GM18867 (cell line): Measurements from ENCODE around the gene ATAD2B.
"Not testable (repeated sequence)": the region's sequence is repeated elsewhere in the genome, so short reads cannot be mapped to it uniquely, and the experiment has no call there.

Source experiments
- ATAC-seq: cut with Tn5 transposase; IDR thresholded peaks from one replicate; pipeline ENCODE4 v1.9.1; 2021; ENCODE audit warnings: mild to moderate bottlenecking, moderate library complexity; ENCODE audit not compliant: unreplicated experiment

The ATAD2B gene

GRCh38 chr2:23794234-23794633 is 132.7 kb downstream of the ATAD2B start:
- no peak for ATAC-seq

- no peak for ATAC-seq
Observed at GRCh38 chr2:23793476-23793875, 133.4 kb downstream of the ATAD2B start.

GRCh38 chr2:23791030-23791429 is 135.9 kb downstream of the ATAD2B start:
- no peak for ATAC-seq

- ATAC-seq = no peak
Observed at GRCh38 chr2:23789012-23789411, 137.9 kb downstream of the ATAD2B start.

GRCh38 chr2:23788100-23788499 is 138.8 kb downstream of the ATAD2B start:
- peak; percentile 73 for ATAC-seq

- ATAC-seq = no peak
Observed at GRCh38 chr2:23784971-23785370, 142.0 kb downstream of the ATAD2B start.

GRCh38 chr2:23782646-23783045 is 144.3 kb downstream of the ATAD2B start:
- ATAC-seq = no peak

- ATAC-seq = no peak
Observed at GRCh38 chr2:23782126-23782525, 144.8 kb downstream of the ATAD2B start.

GRCh38 chr2:23780465-23780864 is 146.5 kb downstream of the ATAD2B start:
- not testable (repeated sequence) for ATAC-seq

GRCh38 chr2:23777826-23778225 is 149.1 kb downstream of the ATAD2B start:
- no peak for ATAC-seq

- ATAC-seq = no peak
Observed at GRCh38 chr2:23776021-23776420, 150.9 kb downstream of the ATAD2B start.

GRCh38 chr2:23772684-23773083 is 154.2 kb downstream of the ATAD2B start:
- no peak for ATAC-seq

- ATAC-seq = no peak
Observed at GRCh38 chr2:23772056-23772455, 154.9 kb downstream of the ATAD2B start.

GRCh38 chr2:23769364-23769763 is 157.6 kb downstream of the ATAD2B start:
- ATAC-seq = no peak

GRCh38 chr2:23767876-23768621 is 158.9 kb downstream of the ATAD2B start:
- no peak for ATAC-seq

- ATAC-seq = no peak
Observed at GRCh38 chr2:23762141-23762540, 164.8 kb downstream of the ATAD2B start.

GRCh38 chr2:23761638-23762037 is 165.3 kb downstream of the ATAD2B start:
- no peak for ATAC-seq

GRCh38 chr2:23760736-23761135 is 166.2 kb downstream of the ATAD2B start:
- ATAC-seq = no peak

GRCh38 chr2:23757686-23758433 is 169.1 kb downstream of the ATAD2B start:
- no peak for ATAC-seq

- ATAC-seq = no peak
Observed at GRCh38 chr2:23756593-23757292, 170.2 kb downstream of the ATAD2B start.

GRCh38 chr2:23754970-23755369 is 172.0 kb downstream of the ATAD2B start:
- ATAC-seq = no peak
